CD14-positive monocyte (primary cell): ENCODE measurements around the gene HOXB4. TPM values are rescaled to one million over a fixed set of nuclear protein-coding genes. Genes with fewer than 3 reads are reported as not detected.
A peak's percentile ranks its signal among the peaks of the same experiment; 100 is the strongest.

Experiments used
- DNase-seq, 3 donors: peaks; one replicate each; pipeline ENCODE4 v3.0.0-alpha.2; 2011 to 2022
- H2AFZ ChIP-seq: 2 replicates; pipeline ENCODE4 v1.6.0; 2012; ENCODE audit warnings: mild to moderate bottlenecking, low read depth, low read length, inconsistent platforms; ENCODE audit not compliant: insufficient read depth, poor library complexity, severe bottlenecking
- H3K27ac ChIP-seq, 2 donors: 1 replicate in 1 of 2; 2 replicates in 1 of 2; pipeline ENCODE4 v1.5.1; 2012 to 2013; ENCODE audit warnings: low read length in 2 of 2, control low read depth in 1 of 2, inconsistent platforms in 1 of 2, low read depth in 1 of 2, mild to moderate bottlenecking in 1 of 2
- H3K27me3 ChIP-seq, 2 donors: one replicate each; pipeline versions ENCODE4 v1.6.0 to v1.6.1; 2011 to 2013; ENCODE audit warnings: low read length in 2 of 2; ENCODE audit not compliant: control insufficient read depth in 2 of 2, insufficient read depth in 2 of 2
- H3K36me3 ChIP-seq, 2 donors: replicated peaks in 1 of 2; 1 replicate in 1 of 2; 2 replicates in 1 of 2; pipeline versions ENCODE4 v1.5.1 to v1.6.1; 2012 to 2013; ENCODE audit warnings: low read length in 2 of 2, control low read depth in 1 of 2, inconsistent platforms in 1 of 2, mild to moderate bottlenecking in 1 of 2; ENCODE audit not compliant: insufficient read depth in 2 of 2, control insufficient read depth in 1 of 2
- H3K4me1 ChIP-seq, 2 donors: 1 replicate in 1 of 2; 2 replicates in 1 of 2; pipeline versions ENCODE4 v1.5.1 to v1.6.1; 2012 to 2013; ENCODE audit warnings: low read length in 2 of 2, control low read depth in 1 of 2, inconsistent platforms in 1 of 2, mild to moderate bottlenecking in 1 of 2, moderate library complexity in 1 of 2; ENCODE audit not compliant: insufficient read depth in 2 of 2, control insufficient read depth in 1 of 2
- H3K4me2 ChIP-seq: replicated peaks from 2 replicates; pipeline ENCODE3; 2012; ENCODE audit warnings: low read length, moderate library complexity, mild to moderate bottlenecking; ENCODE audit not compliant: poor library complexity, severe bottlenecking; ENCODE audit errors: extremely low read depth
- H3K4me3 ChIP-seq, 3 experiments: fragments of 200-600 bp in 1 of 3; sonication (generic) in 1 of 3; replicated peaks in 1 of 3; 1 replicate in 2 of 3; 2 replicates in 1 of 3; pipeline ENCODE4 v1.5.1; 2011 to 2013; ENCODE audit warnings: low read length in 3 of 3, mild to moderate bottlenecking in 3 of 3, control low read depth in 2 of 3, low read depth in 2 of 3, inconsistent platforms in 1 of 3, moderate library complexity in 1 of 3
- H3K79me2 ChIP-seq: 2 replicates; pipeline ENCODE4 v1.6.0; 2012; ENCODE audit warnings: mild to moderate bottlenecking, control low read depth, inconsistent platforms, low read length, moderate library complexity; ENCODE audit not compliant: insufficient read depth
- H3K9ac ChIP-seq: 2 replicates; pipeline ENCODE4 v1.6.0; 2017; ENCODE audit warnings: low read length, mild to moderate bottlenecking; ENCODE audit not compliant: insufficient read depth, poor library complexity, severe bottlenecking
- H3K9me3 ChIP-seq, 2 donors: replicated peaks in 1 of 2; 1 replicate in 1 of 2; 2 replicates in 1 of 2; pipeline versions ENCODE4 v1.5.1 to v1.6.1; 2012 to 2013; ENCODE audit warnings: low read length in 2 of 2, control low read depth in 1 of 2; ENCODE audit not compliant: control insufficient read depth in 1 of 2, insufficient read depth in 1 of 2
- H4K20me1 ChIP-seq: 2 replicates; pipeline ENCODE4 v1.6.0; 2012; ENCODE audit warnings: mild to moderate bottlenecking, low read length, control low read depth, moderate library complexity; ENCODE audit not compliant: insufficient read depth
- H3K27ac Mint-ChIP-seq, 7 donors: one replicate each; pipeline ENCODE4 v1.8.0; 2020; ENCODE audit warnings: mild to moderate bottlenecking in 7 of 7, mixed read lengths in 7 of 7, moderate library complexity in 6 of 7, inconsistent platforms in 2 of 7
- H3K27me3 Mint-ChIP-seq, 3 donors: one replicate each; pipeline ENCODE4 v1.8.0; 2021 to 2022; ENCODE audit warnings: low read depth in 3 of 3, mild to moderate bottlenecking in 3 of 3, mixed read lengths in 3 of 3, moderate library complexity in 3 of 3, inconsistent platforms in 1 of 3
- H3K36me3 Mint-ChIP-seq, 2 donors: one replicate each; pipeline ENCODE4 v1.8.0; 2020; ENCODE audit warnings: mixed read lengths in 2 of 2, inconsistent platforms in 1 of 2, mild to moderate bottlenecking in 1 of 2
- H3K4me1 Mint-ChIP-seq: one replicate; pipeline ENCODE4 v1.8.0; 2020; ENCODE audit warnings: mild to moderate bottlenecking, mixed read lengths
- H3K4me3 Mint-ChIP-seq, 2 donors: one replicate each; pipeline ENCODE4 v1.8.0; 2020; ENCODE audit warnings: mild to moderate bottlenecking in 2 of 2, mixed read lengths in 2 of 2, moderate library complexity in 1 of 2
- H3K9me3 Mint-ChIP-seq, 7 donors: one replicate each; pipeline ENCODE4 v1.8.0; 2020 to 2022; ENCODE audit warnings: mixed read lengths in 7 of 7, mild to moderate bottlenecking in 6 of 7, moderate library complexity in 6 of 7, inconsistent platforms in 2 of 7
- CTCF ChIP-seq: fragments of 200-600 bp; IDR thresholded peaks from one replicate; pipeline ENCODE4 v1.8.0; 2022; ENCODE audit warnings: antibody characterized with exemption, mild to moderate bottlenecking
- WGBS: methylation state at CpG from one replicate; pipeline ENCODE4 v1.1.5; 2013; ENCODE audit warnings: missing lambda C conversion rate; ENCODE audit not compliant: insufficient coverage; 5-methylcytosine and 5-hydroxymethylcytosine counted together
- intact Hi-C, 2 donors: fragments of 100-400 bp; cut with micrococcal nuclease; formaldehyde crosslinking; loops; one replicate each; pipeline versions ENCODE4 v1.15.0 to v1.15.1; 2023
- polyA plus RNA-seq, 3 donors: library from polyadenylated mRNA; depleted of rRNA in 1 of 3; unstranded in 2 of 3; stranded (reverse) in 1 of 3; fragments of 300-500 nt in 2 of 3; fragments of >200 nt in 1 of 3; fragmentation: Illumina TruSeq in 2 of 3; gene quantifications; 1 replicate in 2 of 3; 2 replicates in 1 of 3; pipeline ENCODE4 v1.2.3, GENCODE V29; 2012 to 2021

HOXB4 gene
- polyA plus RNA-seq, 3 donors: 0.16 TPM; not detected in 2

- Histone ChIP-seq H3K27ac (no peak overlapping the region), H4K20me1 (no peaks in the 10 kb centered on the region), H3K9ac (no peak overlapping the region), H3K4me3 (no peak overlapping the region), H3K27me3 (peaks cover 82 to 99% of the 10 kb centered on the region in 2 donors), H3K36me3 (no peaks in the 10 kb centered on the region), H2AFZ (no peak overlapping the region), H3K4me1 (peaks cover 15 to 21% of the 10 kb centered on the region in 2 donors), H3K9me3 (peaks cover 7 to 46% of the 10 kb centered on the region in 2 donors), H3K79me2 (no peaks in the 10 kb centered on the region), H3K4me2 (no peak overlapping the region)
- peaks cover 0 to 33% (median 12%) of the 10 kb centered on the region in 7 donors for H3K9me3 Mint-ChIP-seq
- H3K4me1 Mint-ChIP-seq: peaks cover 23% of the 10 kb centered on the region
- intact Hi-C loops: loop anchor here in 1 of 2 donors (5.0 kb wide), 2 partner anchors 280 to 590 kb away; no protein-coding TSS in a partner anchor
- no peak for DNase-seq
- 76% methylated on average over 9 of the region's 15 CpGs for WGBS
- H3K36me3 Mint-ChIP-seq: peaks cover 3 to 14% of the 10 kb centered on the region in 2 donors
- no peak for TF ChIP-seq CTCF
- peak overlapping the region in 1 of 2 donors; percentile 84 for H3K4me3 Mint-ChIP-seq
- no peak overlapping the region for H3K27ac Mint-ChIP-seq
- peaks cover 97 to 99% (median 97%) of the 10 kb centered on the region in 3 donors for H3K27me3 Mint-ChIP-seq
These were observed 38.7 kb upstream of the HOXB4 start for GRCh38 chr17:48616717-48617470.

GRCh38 chr17:48615963-48616716 lies 38.0 kb upstream of the HOXB4 start:
- no peak overlapping the region for H3K27ac Mint-ChIP-seq
- Histone ChIP-seq H3K36me3 (no peaks in the 10 kb centered on the region), H3K9ac (no peak overlapping the region), H3K4me3 (no peak overlapping the region), H3K4me2 (no peak overlapping the region), H2AFZ (no peak overlapping the region), H3K27me3 (peaks cover 84 to 99% of the 10 kb centered on the region in 2 donors), H3K79me2 (no peaks in the 10 kb centered on the region), H3K4me1 (peaks cover 23 to 28% of the 10 kb centered on the region in 2 donors), H3K9me3 (peaks cover 9 to 43% of the 10 kb centered on the region in 2 donors), H3K27ac (no peak overlapping the region), H4K20me1 (no peaks in the 10 kb centered on the region)
- 57% methylated on average over 3 of the region's 17 CpGs for WGBS
- peaks cover 30% of the 10 kb centered on the region for H3K4me1 Mint-ChIP-seq
- peaks cover 0 to 40% (median 19%) of the 10 kb centered on the region in 7 donors for H3K9me3 Mint-ChIP-seq
- peak overlapping the region in 1 of 2 donors; percentile 84 for H3K4me3 Mint-ChIP-seq
- peaks cover 9 to 17% of the 10 kb centered on the region in 2 donors for H3K36me3 Mint-ChIP-seq
- no peak for TF ChIP-seq CTCF
- peaks cover 97 to 99% (median 97%) of the 10 kb centered on the region in 3 donors for H3K27me3 Mint-ChIP-seq
- intact Hi-C loops: loop anchor here in 1 of 2 donors (2.0 to 5.0 kb wide), 3 partner anchors 19 to 589 kb away; no protein-coding TSS in a partner anchor
- DNase-seq: no peak
